ENCODE measurements around the gene TUBB1.

Gene TUBB1

GRCh38 chr20:59001068-59001448, 18.2 kb upstream of the TUBB1 start:
- no peak overlapping the region for H3K27ac ChIP-seq (ENCODE audit: low read length)
- no peaks in the 10 kb centered on the region for H3K27me3 ChIP-seq (ENCODE audit: low read depth, low read length)
- H3K9ac ChIP-seq (ENCODE audit: low read length) = no peak overlapping the region
- H3K9me3 ChIP-seq (ENCODE audit: insufficient read depth, low read length) = no peaks in the 10 kb centered on the region
- no peak overlapping the region for H3K4me3 ChIP-seq (ENCODE audit: low read length)
- H3K4me1 ChIP-seq (ENCODE audit: low read length) = peaks cover 52% of the 10 kb centered on the region
- no peak for TF ChIP-seq CTCF (IDR thresholded peaks at IDR 0.05; ENCODE audit: low read depth, low read length)
- no peak for TF ChIP-seq EZH2phosphoT487 (IDR thresholded peaks at IDR 0.05; ENCODE audit: low read depth)
- peaks cover 76% of the 10 kb centered on the region for H3K36me3 ChIP-seq (replicated peaks; ENCODE audit: low read depth, low read length)
- peaks cover 79% of the 10 kb centered on the region for H3K79me2 ChIP-seq (ENCODE audit: low read length)
- peaks cover 55% of the 10 kb centered on the region for H4K20me1 ChIP-seq (ENCODE audit: insufficient read depth, low read length)
- no peak overlapping the region for H3K4me2 ChIP-seq (ENCODE audit: low read length)
- no peak overlapping the region for H2AFZ ChIP-seq (ENCODE audit: low read depth, low read length)

- Histone ChIP-seq H3K27ac (ENCODE audit: low read length) (no peak overlapping the region), H3K27me3 (ENCODE audit: low read depth, low read length) (no peaks in the 10 kb centered on the region), H2AFZ (ENCODE audit: low read depth, low read length) (no peak overlapping the region), H4K20me1 (ENCODE audit: insufficient read depth, low read length) (peaks cover 50% of the 10 kb centered on the region), H3K4me2 (ENCODE audit: low read length) (no peak overlapping the region), H3K9ac (ENCODE audit: low read length) (no peak overlapping the region), H3K79me2 (ENCODE audit: low read length) (peaks cover 79% of the 10 kb centered on the region), H3K4me1 (ENCODE audit: low read length) (peaks cover 47% of the 10 kb centered on the region), H3K36me3 (replicated peaks; ENCODE audit: low read depth, low read length) (peaks cover 72% of the 10 kb centered on the region), H3K9me3 (ENCODE audit: insufficient read depth, low read length) (no peaks in the 10 kb centered on the region), H3K4me3 (ENCODE audit: low read length) (no peak overlapping the region)
- no peak for TF ChIP-seq CTCF (IDR thresholded peaks at IDR 0.05; ENCODE audit: low read depth, low read length)
- no peak for TF ChIP-seq EZH2phosphoT487 (IDR thresholded peaks at IDR 0.05; ENCODE audit: low read depth)
Observed at GRCh38 chr20:59001449-59002171, 17.6 kb upstream of the TUBB1 start.

- Histone ChIP-seq H3K36me3 (replicated peaks; ENCODE audit: low read depth, low read length) (peaks cover 64% of the 10 kb centered on the region), H2AFZ (ENCODE audit: low read depth, low read length) (no peak overlapping the region), H3K27ac (ENCODE audit: low read length) (no peak overlapping the region), H3K79me2 (ENCODE audit: low read length) (peaks cover 80% of the 10 kb centered on the region), H4K20me1 (ENCODE audit: insufficient read depth, low read length) (peaks cover 44% of the 10 kb centered on the region), H3K4me3 (ENCODE audit: low read length) (no peak overlapping the region), H3K9me3 (ENCODE audit: insufficient read depth, low read length) (no peaks in the 10 kb centered on the region), H3K4me1 (ENCODE audit: low read length) (peaks cover 40% of the 10 kb centered on the region), H3K9ac (ENCODE audit: low read length) (no peak overlapping the region), H3K27me3 (ENCODE audit: low read depth, low read length) (no peaks in the 10 kb centered on the region), H3K4me2 (ENCODE audit: low read length) (no peak overlapping the region)
- no peak for TF ChIP-seq CTCF (IDR thresholded peaks at IDR 0.05; ENCODE audit: low read depth, low read length)
- TF ChIP-seq EZH2phosphoT487 (IDR thresholded peaks at IDR 0.05; ENCODE audit: low read depth) = no peak
Observed at GRCh38 chr20:59002388-59002787, 16.8 kb upstream of the TUBB1 start.

- peak overlapping the region; percentile 92; the same call in 1 of the 2 replicates for H3K27ac ChIP-seq (ENCODE audit: low read length)
- H3K79me2 ChIP-seq (ENCODE audit: low read length) = peaks cover 77% of the 10 kb centered on the region
Observed at GRCh38 chr20:59002874-59003399, 16.3 kb upstream of the TUBB1 start.

More at GRCh38 chr20:59002874-59003399, 16.3 kb upstream of the TUBB1 start:
- H4K20me1 ChIP-seq (ENCODE audit: insufficient read depth, low read length) = peaks cover 38% of the 10 kb centered on the region
- peaks cover 40% of the 10 kb centered on the region for H3K4me1 ChIP-seq (ENCODE audit: low read length)
- H3K4me2 ChIP-seq (ENCODE audit: low read length) = peak overlapping the region; percentile 99
- no peaks in the 10 kb centered on the region for H3K27me3 ChIP-seq (ENCODE audit: low read depth, low read length)
- H3K9ac ChIP-seq (ENCODE audit: low read length) = no peak overlapping the region
- no peaks in the 10 kb centered on the region for H3K9me3 ChIP-seq (ENCODE audit: insufficient read depth, low read length)
- no peak overlapping the region for H3K4me3 ChIP-seq (ENCODE audit: low read length)
- H3K36me3 ChIP-seq (replicated peaks; ENCODE audit: low read depth, low read length) = peaks cover 59% of the 10 kb centered on the region
- no peak for TF ChIP-seq CTCF (IDR thresholded peaks at IDR 0.05; ENCODE audit: low read depth, low read length)
- TF ChIP-seq EZH2phosphoT487 (IDR thresholded peaks at IDR 0.05; ENCODE audit: low read depth) = no peak
- no peak overlapping the region for H2AFZ ChIP-seq (ENCODE audit: low read depth, low read length)
